ENCODE data around the gene SGCD.
"Not testable (repeated sequence)": the region's sequence is repeated elsewhere in the genome, so short reads cannot be mapped to it uniquely, and the experiment has no call there.

The SGCD gene

DNA sequence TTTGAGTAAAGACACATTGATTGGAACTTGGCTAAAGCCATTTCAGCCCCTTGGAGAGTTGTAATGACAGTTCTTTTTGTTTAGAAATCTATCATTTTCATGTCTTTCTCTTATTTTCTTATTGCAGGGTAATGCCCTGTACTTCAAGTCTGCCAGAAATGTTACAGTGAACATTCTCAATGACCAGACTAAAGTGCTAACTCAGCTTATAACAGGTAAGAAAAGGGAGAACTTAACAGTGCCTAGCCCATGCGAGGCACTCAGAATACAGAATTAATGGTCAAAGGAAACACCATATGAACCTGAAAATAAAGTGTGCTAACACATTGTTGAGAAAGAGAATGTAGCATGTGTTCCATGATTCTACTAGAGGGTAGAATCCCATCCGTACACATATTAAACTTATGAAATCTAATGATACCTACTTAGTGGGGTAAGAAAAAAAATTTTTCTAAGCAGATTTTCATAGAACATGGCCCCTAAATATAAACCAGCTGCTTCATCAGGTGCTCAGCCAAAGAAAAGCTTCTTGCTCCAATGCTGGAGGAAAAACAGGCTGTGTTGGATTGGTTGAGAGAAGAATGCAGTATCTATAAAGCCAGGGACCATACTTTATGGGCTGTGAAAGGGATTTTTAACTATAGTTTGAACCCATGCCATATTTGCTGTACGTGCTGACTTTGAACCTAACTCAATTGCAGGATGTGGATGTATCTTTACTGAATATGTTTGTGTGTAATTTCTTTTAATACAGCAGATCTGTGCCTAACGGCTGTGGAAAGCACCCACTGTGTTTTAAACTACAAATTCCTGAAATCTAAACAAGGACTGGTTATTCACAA lies 262.4 kb downstream of the SGCD start:
- DNase-seq = no peak

- DNase-seq = no peak
These were observed 262.9 kb downstream of the SGCD start for GRCh38 chr5:156589946-156590216.

DNA sequence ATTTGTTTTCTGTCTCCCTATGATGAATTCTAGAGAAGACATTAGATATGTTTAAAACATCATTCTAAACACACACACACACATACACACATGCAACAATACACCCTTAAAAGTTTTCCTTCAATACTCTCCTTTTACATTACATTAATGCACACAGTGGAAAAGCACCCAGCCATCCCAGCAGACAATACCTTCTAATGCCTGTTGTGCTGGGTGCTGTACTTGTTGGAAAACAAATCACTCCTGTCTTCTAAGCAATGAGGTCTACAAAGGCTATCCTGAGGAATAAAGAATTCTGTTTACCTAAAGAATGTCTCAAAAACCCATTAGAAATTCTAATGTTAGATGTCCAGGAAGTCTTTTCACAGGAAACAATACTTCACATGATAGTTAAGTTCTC lies 264.0 kb downstream of the SGCD start:
- DNase-seq = no peak

DNA sequence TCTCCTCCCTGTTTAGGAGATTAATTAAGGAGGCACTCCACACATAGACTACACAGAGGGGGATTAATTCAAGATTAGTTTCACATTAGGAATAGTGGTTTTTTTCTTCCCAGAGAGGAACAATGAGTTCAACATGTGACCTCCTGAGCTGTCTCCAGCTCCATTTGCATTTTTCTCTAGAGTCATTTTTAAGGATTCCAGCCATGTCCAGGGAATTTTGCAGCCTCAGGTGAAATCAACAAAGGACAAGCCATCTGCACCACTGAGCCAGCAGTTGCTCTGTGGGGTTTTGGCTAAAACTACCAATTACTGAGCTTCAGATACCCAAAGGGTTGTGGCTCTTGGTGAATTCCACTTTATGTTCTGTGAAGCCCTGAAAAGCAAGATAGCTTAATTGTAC lies 264.7 kb downstream of the SGCD start:
- no peak for DNase-seq

- no peak for DNase-seq
These were observed 266.6 kb downstream of the SGCD start for GRCh38 chr5:156593546-156593945.

DNA sequence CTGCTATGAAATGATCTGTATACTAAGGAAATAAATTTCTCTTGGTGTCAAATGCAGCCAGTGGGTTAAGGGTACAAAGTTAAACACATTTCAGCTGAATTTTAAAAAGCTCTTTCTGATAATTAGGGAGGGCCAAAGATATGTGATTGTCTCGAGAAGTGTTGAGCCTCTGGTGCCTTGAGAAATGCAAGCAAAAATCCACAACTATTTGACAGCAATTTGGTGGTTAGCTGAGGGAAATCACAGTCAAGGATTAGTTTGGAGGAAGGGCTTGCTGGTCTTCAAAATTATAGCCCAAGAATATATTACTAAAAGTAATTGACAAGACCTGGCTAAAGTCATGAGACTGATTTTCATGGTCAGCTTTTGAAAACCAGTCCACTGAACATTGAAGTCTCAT lies 267.4 kb downstream of the SGCD start:
- no peak for DNase-seq

- DNase-seq = no peak
These were observed 268.3 kb downstream of the SGCD start for GRCh38 chr5:156595132-156595787.

- no peak for DNase-seq
These were observed 270.3 kb downstream of the SGCD start for GRCh38 chr5:156597276-156597675.

GRCh38 chr5:156598964-156599363 lies 272.0 kb downstream of the SGCD start:
- no peak for DNase-seq

GRCh38 chr5:156610582-156610981 lies 283.6 kb downstream of the SGCD start:
- DNase-seq = not testable (repeated sequence)

- DNase-seq = no peak
These were observed 288.9 kb downstream of the SGCD start for GRCh38 chr5:156615901-156616300.

- no peak for DNase-seq
These were observed 290.5 kb downstream of the SGCD start for GRCh38 chr5:156617426-156617825.

DNA sequence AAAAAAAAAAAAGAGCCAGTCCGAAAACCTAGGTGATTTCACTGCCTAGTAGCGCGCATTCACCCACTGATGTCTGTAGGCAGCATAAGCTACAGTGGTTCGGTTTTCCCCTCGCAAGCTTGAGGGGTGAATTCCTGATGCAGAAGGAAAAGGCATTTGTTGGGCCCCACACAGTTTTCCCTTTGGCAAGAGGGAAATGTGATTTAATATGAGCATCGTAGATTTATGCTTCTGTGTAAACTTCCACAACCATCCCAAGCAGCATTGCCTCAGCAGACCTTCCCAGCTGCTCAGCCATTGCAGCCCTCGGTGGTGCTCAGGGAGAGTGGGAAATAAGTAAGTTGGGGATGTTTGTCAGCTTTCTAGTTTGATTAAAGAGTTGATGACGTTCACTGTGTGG lies 291.6 kb downstream of the SGCD start:
- no peak for DNase-seq

- no peak for DNase-seq
These were observed 294.8 kb downstream of the SGCD start for GRCh38 chr5:156621719-156622118.

DNA sequence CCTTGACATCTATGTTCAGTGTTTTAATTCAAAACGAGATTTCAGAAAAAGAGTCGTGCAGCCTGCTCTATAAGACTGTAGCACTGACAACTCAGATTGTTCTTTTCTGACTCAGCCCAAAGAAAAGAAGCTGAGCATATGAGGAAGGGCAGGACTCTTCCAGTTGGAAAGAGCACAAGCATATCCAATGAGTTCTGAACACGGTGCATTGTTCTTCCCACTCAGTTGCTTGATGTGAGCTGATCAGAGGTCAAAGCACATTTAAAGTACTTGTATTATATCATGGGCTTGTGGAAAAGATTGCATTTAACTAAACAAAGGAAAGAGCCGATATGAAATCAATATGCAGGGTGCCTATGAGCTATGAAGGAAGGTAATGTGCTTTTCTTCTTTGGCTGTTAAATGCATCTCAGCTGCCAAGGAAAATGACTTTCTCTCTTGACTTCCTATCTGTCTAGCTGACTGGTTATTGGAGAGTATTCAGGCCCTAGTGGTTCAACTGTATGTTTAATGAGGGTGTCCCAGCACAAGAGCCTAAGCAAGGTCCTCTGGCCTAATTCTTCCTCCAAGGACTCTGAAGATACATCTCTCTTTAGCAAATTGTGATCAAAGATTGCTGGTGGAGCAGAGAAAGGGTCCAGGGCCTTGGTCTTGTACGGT lies 296.5 kb downstream of the SGCD start:
- DNase-seq = no peak

- DNase-seq = no peak
These were observed 297.7 kb downstream of the SGCD start for GRCh38 chr5:156624686-156625085.

GRCh38 chr5:156628421-156628820 lies 301.5 kb downstream of the SGCD start:
- DNase-seq = no peak

- no peak for DNase-seq
These were observed 304.0 kb downstream of the SGCD start for GRCh38 chr5:156631005-156631404.

DNA sequence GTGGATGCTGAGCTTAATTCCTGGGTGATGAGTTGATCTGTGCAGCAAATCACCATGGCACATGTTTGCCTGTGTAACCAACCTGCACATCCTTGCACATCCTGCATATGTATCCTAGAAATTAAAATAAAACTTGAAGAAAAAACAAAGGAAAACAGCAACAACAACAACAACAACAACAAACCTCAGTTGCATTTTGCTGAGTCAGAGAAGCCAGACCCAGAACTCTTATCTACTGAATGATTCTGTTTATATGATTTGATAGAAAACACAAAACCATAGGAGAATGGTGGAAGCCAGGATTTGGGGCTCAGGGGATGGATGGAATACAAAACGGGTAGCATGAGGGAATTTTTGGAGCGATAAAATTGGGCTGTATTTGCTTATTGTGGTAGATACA lies 307.3 kb downstream of the SGCD start:
- DNase-seq = no peak

- DNase-seq = no peak
These were observed 313.8 kb downstream of the SGCD start for GRCh38 chr5:156640691-156641241.

GRCh38 chr5:156641686-156642085 lies 314.7 kb downstream of the SGCD start:
- DNase-seq = no peak

DNA sequence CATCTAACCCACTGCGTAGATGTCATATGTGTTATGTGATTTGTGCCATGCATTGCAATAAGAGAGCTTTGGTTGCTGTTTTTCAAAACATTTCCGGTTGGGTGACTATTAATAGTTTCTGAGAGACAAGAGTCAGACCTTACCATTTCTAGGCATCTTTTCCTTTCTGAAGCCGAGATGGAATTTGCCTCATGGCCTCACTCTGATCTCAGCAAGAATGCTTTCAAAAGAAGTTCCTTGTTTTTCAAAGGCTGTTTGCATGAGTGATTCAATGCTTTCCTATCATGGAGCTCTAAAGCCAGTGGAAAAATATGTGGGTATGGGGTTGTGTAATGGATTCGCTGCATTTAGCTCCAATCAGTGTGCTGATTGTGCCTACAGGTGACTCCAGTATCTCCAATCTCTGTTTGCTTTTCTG lies 320.1 kb downstream of the SGCD start:
- no peak for DNase-seq

- no peak for DNase-seq
These were observed 327.5 kb downstream of the SGCD start for GRCh38 chr5:156654444-156654843.

- DNase-seq = no peak
These were observed 328.8 kb downstream of the SGCD start for GRCh38 chr5:156655732-156656131.

All from GOT3 (cell line).